ENCODE measurements around the gene PCDHGA7.

DNA sequence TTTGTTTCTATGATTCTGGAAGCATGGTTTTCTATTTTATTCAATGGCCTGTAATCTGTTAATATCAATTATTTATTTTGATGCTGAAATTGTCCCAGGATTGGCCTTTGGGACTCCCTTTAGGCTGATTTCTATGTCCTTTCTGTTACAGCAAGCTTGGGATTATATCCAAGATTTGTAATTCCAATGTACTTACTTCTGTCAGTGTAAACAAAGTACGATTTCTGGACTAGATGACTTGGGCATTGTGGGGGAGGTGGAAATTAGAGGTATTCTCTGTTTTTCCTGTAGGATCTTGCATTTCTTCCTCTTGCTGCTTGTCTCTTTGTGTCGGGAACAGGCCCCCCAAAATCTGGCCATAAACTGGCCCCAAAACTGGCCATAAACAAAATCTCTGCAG, 51.5 kb downstream of the PCDHGA7 start:
- TF ChIP-seq, protein P1, sequence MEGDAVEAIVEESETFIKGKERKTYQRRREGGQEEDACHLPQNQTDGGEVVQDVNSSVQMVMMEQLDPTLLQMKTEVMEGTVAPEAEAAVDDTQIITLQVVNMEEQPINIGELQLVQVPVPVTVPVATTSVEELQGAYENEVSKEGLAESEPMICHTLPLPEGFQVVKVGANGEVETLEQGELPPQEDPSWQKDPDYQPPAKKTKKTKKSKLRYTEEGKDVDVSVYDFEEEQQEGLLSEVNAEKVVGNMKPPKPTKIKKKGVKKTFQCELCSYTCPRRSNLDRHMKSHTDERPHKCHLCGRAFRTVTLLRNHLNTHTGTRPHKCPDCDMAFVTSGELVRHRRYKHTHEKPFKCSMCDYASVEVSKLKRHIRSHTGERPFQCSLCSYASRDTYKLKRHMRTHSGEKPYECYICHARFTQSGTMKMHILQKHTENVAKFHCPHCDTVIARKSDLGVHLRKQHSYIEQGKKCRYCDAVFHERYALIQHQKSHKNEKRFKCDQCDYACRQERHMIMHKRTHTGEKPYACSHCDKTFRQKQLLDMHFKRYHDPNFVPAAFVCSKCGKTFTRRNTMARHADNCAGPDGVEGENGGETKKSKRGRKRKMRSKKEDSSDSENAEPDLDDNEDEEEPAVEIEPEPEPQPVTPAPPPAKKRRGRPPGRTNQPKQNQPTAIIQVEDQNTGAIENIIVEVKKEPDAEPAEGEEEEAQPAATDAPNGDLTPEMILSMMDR (IDR thresholded peaks at IDR 0.05): no peak
- TF ChIP-seq EP300 (IDR thresholded peaks at IDR 0.05): no peak
- no peak for TF ChIP-seq POLR2AphosphoS5 (IDR thresholded peaks at IDR 0.05)
